Stimulated activated CD4-positive, alpha-beta T cell treated with anti-CD3 and anti-CD28 coated beads, Interleukin-2, amount 100 ng/mL, for 4 hours (primary cell): ENCODE results near the gene BCL11A.

ENCODE experiments used
- DNase-seq: peaks from one replicate; pipeline ENCODE4 v3.0.0-alpha.2; 2020; ENCODE audit warnings: low read depth

The BCL11A gene

DNA sequence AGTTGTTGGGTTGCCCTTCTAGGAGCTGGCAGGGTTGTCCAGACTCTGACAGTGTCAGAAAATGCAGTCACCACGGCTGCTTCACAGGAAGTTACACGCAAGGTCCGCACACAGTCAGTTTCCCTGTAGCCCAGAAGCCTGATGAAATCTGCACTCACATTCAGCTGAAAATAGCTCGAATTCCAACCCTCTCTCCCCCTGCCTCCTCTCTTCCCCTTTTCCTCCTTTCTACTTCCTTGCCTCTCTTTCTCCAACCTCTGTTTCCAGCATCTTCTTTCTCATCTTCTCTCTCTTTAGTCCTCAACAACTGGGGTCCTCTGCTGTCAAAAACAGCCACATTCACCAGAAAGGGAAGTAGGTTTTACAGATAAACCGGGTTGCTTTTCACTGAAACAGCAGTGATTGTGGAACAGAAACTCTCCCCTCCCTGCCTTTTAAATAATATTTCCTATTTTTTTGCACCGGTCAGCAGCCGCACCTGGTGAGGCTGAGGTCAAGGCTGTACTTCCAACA is 69.3 kb downstream of the BCL11A start:
- DNase-seq: no peak

- no peak for DNase-seq
These were observed 70.1 kb downstream of the BCL11A start for GRCh38 chr2:60483401-60483800.

DNA sequence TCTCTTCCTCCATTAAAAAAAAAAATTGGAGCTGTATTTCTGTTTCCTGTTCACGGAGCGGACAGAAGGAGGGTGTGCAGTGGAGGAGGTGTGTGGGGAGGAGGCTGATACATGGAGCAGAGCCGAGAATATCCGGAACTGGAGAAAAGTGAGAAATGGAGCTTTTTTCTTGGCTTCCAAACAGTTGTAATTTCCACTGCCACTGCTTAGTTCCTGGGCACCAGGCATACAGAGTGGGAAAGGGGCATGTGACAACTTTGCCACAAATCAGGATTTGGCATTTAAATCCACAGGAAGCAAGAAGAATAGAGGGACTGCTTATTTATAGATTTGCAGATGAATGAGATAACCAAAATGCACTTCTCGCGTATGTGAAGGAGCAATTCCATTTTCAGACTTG is 71.2 kb downstream of the BCL11A start:
- no peak for DNase-seq

DNA sequence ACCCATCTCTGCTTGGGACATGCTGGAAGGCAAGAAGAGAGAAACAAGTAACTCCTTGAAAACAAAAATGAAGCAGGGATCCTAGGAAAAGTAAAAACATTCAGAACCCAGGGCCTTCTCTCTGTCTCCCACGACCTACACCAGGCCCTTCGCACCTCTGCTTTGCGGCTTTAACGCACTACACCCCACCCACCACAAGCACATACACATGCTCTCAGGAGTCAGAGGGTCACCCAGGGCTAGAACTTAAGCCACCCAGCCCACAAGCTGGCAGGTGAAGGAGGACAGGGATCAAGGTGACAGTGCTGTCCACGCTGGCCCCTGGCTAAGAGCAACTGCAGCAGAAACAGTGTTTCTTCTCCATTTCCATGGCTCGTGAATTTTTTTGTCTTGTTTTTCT is 72.2 kb downstream of the BCL11A start:
- no peak for DNase-seq

GRCh38 chr2:60480089-60480773 is 73.2 kb downstream of the BCL11A start:
- DNase-seq: no peak

DNA sequence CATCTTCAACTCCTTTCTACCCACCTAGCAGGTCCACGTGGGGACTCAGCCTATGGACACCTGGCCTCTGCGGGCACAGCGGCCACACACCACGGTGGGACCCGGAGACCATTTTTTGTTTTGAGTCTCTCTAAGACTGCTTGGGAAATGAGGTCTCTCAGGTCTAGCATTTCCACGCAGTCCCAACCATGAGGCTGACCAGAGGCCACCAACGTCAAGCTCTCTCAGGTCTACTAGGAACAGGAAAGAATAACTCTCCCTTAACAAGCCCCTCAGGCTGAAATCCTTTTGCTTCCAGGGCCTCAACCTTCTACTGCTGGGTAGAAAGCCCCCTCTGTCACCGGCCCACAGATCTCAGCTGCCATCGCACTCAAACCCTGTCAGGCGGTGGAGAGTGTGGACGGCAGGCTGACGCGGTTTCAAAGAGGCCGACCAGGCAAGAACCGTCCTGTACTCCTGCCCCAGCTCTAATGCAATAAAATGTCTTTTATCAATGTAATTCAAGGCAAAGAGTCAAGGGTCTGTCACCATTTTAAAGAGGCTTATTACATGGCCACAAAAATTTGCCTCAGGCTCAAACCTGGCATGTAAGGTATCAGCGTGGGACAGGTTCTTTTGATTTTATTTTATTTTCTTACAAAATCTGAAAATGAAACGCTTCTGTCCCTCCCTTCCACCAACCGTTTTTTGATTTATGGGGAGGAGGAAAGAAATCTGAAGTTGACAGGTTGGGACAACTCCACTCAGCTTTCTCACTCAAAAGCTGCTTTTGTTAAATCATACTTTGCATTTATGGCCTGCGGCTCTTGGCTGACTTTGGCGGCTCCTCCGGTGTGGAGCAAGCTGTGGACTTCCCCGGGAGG is 74.0 kb downstream of the BCL11A start:
- DNase-seq: no peak

GRCh38 chr2:60478660-60479059 is 74.8 kb downstream of the BCL11A start:
- DNase-seq: no peak

DNA sequence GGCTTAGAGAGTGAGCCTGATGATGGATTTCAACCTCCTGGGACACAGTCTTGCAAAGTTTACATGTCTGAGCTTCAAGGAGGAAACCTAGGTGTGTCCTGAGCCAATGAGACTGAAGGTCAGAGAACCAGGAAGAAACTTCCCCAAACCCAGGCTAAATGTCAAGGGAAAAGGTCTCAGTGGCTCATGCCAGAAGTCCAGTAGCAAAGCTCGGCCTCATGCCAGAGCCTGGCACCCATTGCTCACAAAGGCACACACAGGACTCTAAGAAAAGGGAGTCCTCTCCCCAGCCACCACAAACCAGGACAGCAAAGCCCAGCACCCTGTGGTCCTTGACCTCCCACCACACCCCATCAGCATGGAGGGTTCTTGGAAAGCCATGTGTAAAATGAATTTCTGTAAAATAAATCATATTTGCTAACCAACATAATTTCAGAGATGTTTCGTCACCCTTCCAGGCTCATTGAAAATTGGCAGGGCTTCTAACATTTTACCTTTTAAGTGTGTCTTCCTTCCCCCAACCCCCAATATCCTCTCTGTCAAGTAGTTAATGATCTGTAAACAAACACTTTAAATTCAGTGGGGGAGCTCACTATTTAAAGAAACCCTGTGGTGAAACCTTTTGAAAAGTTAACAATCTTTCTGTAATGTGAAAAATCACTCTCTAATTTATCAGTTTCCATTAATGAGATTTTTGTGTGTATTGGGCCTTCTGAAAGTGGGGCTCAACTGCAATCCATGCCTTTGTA is 77.1 kb downstream of the BCL11A start:
- DNase-seq: no peak

GRCh38 chr2:60475123-60475830 is 78.2 kb downstream of the BCL11A start:
- no peak for DNase-seq

DNA sequence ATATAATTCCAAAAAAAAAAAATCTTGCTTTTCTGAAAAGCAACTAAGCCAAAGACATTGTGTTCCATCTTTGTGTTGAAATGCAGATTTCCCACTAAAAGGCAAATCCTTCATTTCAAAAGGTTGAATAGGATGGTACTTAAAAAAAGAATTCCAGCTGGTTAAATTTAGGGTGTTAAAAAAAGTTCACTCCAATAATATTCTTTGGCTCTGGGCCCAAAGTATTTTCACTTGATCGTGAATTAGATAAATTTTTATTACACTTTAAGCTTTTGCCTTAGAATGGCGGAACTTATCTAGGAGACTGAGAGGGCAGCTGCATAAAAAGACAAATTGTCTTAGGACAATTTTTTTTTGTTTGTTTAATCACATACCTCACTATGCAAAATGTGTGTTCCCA is 79.2 kb downstream of the BCL11A start:
- DNase-seq: no peak

DNA sequence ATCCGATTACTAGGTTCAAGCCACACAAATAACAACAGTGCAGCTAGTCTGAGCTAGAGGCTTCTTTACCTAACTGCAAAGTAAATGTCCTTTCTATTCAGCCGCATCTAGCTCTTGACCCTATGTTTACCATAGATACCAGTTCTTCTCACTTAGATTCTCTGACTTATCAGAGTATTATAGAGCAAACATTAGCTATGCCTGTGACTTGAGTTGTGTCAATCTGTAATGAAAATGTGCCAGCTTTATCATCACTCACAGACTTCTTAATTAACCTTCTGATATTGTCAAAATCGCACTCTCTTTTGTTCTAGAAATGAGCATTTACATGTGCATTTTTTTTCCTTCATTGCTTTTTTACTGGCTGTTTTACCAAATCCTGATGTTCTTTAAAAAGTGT is 79.9 kb downstream of the BCL11A start:
- DNase-seq: no peak

- DNase-seq: no peak
These were observed 80.7 kb downstream of the BCL11A start for GRCh38 chr2:60472663-60473289.

DNA sequence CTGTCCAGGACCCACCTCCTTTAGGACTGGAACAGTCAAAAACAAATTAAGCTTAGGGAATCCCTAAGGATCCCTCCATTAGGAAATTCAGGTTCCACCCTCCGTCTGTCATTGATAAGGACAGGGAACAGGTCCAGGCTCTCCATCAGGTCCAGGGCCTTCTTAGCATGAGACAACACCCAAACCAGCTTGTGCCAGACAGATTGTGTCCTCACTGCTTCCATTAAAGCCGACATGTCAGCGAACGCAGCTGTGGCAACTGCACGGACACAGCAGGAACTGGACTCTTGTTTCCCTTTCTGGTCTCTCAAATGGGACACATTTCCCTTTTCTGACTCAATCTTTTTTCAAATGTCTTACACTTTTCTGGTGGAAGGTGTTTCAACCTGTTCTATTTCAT is 81.4 kb downstream of the BCL11A start:
- no peak for DNase-seq

DNA sequence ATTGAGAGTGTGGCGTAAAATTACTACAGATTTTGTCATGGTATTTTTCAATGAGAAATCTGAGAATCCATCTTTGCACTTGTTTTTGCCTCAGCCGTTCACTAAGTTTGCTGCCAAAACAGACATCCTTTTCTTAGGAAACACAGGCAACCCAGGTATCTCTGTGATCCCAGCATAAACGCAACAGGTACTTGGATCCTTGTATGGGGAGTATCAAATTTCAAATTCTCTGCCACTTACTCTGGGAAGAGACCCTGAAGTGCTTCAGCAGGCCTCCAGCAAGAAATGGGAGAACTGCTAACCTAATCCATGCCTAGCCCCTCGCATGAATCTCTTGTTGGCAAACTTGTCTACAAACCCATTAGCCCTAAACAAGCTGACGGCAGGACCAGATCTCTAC is 83.1 kb downstream of the BCL11A start:
- no peak for DNase-seq

- no peak for DNase-seq
These were observed 83.7 kb downstream of the BCL11A start for GRCh38 chr2:60469536-60470317.

GRCh38 chr2:60468382-60469085 is 84.9 kb downstream of the BCL11A start:
- no peak for DNase-seq

DNA sequence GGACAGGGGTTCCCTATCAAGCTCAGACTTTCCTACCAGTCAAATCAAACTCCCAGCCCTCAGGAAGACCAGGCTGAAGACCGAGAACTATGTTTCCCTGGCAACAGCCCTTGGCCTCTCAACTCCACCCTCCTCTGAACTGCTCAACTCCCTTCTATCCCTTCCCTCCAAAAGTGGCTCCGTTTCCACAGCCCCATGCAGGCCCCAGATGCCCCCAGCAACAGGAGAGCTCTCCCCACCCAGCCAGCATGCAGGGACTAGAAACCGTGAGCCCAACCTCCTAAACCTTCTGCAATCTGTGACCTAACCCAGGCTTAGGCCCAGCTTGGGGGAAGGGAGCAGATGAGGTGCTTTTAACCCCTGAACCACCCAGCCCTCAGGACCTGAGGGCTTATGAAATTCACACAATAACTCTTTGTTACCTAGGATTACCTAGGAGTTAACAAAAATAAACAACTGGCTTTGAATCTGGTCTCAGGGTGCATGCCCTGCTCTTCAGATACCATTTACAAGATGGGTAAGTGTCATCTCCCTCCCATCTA is 87.2 kb downstream of the BCL11A start:
- no peak for DNase-seq

GRCh38 chr2:60465736-60466135 is 87.7 kb downstream of the BCL11A start:
- DNase-seq: no peak

- no peak for DNase-seq
These were observed 90.2 kb downstream of the BCL11A start for GRCh38 chr2:60463249-60463648.
